Measurements from ENCODE around the gene MYH11. TPM values are rescaled to one million over a fixed set of nuclear protein-coding genes. Genes with fewer than 3 reads are reported as not detected.

MYH11 gene
- polyA plus RNA-seq, 1 donor (not counting 4 experiments of a cell fraction or from before 2014, with no cell fraction given), result not detected

DNA sequence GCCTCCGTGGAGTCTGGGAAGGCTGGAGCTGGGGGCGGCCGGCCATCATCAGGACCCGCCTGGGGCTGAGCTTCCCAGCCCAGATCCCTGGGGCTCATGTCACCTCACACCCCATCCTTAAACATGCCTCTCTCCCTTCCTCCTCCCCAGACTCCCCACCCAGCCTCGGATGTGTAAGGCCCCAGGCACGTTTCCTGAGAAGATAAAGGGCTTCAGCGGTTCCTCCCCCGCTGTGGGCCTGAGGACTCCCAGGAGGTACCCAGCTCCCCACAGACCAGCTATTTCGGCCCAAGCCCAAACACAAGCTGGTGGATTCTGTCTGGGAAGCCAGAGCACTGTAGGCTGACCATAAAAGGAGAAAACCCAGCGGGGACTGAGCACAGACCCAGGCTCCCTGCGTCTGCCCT is 49.2 kb downstream of the MYH11 start:
- Histone ChIP-seq H3K9me3 (ENCODE audit: control insufficient read depth, low read depth, low read length) (no peaks in the 10 kb centered on the region), H3K27me3 (ENCODE audit: control insufficient read depth, extremely low read depth, insufficient read depth, low read length) (peaks cover 17% of the 10 kb centered on the region), H2AFZ (ENCODE audit: control insufficient read depth, low read length) (no peak overlapping the region), H3K9me1 (ENCODE audit: control insufficient read depth, extremely low read depth, insufficient read depth, low read length) (no peaks in the 10 kb centered on the region), H3K4me2 (ENCODE audit: control insufficient read depth, extremely low read depth, insufficient read depth, low read depth, low read length) (no peak overlapping the region), H3K9ac (ENCODE audit: control insufficient read depth, extremely low read depth, insufficient read depth, low read length) (no peak overlapping the region), H3K79me2 (ENCODE audit: control insufficient read depth, insufficient read depth, low read length) (no peaks in the 10 kb centered on the region), H3K36me3 (ENCODE audit: control insufficient read depth in 2 of 2, extremely low read depth in 1 of 2, insufficient read depth in 2 of 2, low read length in 2 of 2) (no peaks in the 10 kb centered on the region), H3K27ac (ENCODE audit: control insufficient read depth, insufficient read depth, low read length) (no peak overlapping the region), H3K4me3 (ENCODE audit: control insufficient read depth in 2 of 3, extremely low read depth in 1 of 3, insufficient read depth in 2 of 3, low read depth in 1 of 3, low read length in 3 of 3) (no peak overlapping the region), H3K4me1 (ENCODE audit: control insufficient read depth, extremely low read depth, insufficient read depth, low read length) (no peaks in the 10 kb centered on the region), H4K20me1 (ENCODE audit: control insufficient read depth, extremely low read depth, insufficient read depth, low read length) (no peaks in the 10 kb centered on the region)
- DNase-seq (ENCODE audit: low read depth, low spot score) (no peak), FAIRE-seq (no peak)
- TF ChIP-seq, protein P1, sequence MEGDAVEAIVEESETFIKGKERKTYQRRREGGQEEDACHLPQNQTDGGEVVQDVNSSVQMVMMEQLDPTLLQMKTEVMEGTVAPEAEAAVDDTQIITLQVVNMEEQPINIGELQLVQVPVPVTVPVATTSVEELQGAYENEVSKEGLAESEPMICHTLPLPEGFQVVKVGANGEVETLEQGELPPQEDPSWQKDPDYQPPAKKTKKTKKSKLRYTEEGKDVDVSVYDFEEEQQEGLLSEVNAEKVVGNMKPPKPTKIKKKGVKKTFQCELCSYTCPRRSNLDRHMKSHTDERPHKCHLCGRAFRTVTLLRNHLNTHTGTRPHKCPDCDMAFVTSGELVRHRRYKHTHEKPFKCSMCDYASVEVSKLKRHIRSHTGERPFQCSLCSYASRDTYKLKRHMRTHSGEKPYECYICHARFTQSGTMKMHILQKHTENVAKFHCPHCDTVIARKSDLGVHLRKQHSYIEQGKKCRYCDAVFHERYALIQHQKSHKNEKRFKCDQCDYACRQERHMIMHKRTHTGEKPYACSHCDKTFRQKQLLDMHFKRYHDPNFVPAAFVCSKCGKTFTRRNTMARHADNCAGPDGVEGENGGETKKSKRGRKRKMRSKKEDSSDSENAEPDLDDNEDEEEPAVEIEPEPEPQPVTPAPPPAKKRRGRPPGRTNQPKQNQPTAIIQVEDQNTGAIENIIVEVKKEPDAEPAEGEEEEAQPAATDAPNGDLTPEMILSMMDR (optimal IDR thresholded peaks at IDR 0.05 in 1 of 3, IDR thresholded peaks at IDR 0.05 in 1 of 3, conservative IDR thresholded peaks at IDR 0.05 in 1 of 3; ENCODE audit: extremely low read depth in 1 of 3, insufficient read depth in 2 of 3, low read length in 3 of 3), result no peak
- no peak for TF ChIP-seq EZH2 (IDR thresholded peaks at IDR 0.05; ENCODE audit: low read length)
- dilution Hi-C loops (cut with MboI; ENCODE audit: extremely low pct_ligation_motif_present, low sequenced_read_pairs), result no loop called here

DNA sequence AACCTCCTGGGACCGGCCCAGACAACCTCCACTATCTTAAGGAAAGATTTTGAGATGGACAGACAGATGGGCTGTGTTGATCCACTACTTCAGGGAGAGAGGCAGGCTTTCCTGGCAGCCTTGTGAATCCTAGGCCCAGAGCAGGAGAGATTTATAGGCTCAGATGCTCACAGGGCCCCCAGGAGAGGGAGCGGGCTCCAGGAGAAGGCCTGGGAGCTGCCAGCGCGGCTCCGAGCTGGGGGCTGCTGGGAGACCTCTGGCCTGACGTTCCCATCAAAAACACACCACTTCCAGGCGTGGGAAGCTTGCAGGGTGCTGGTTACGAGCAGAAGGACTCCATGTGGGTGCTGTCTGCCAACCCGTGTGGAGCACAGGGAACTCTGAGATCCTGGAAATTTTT is 53.2 kb downstream of the MYH11 start:
- no peaks in the 10 kb centered on the region for H3K9me3 ChIP-seq (ENCODE audit: control insufficient read depth, low read depth, low read length)
- dilution Hi-C loops (cut with MboI; ENCODE audit: extremely low pct_ligation_motif_present, low sequenced_read_pairs), result no loop called here
- H3K9me1 ChIP-seq (ENCODE audit: control insufficient read depth, extremely low read depth, insufficient read depth, low read length), result no peaks in the 10 kb centered on the region
- DNase-seq (ENCODE audit: low read depth, low spot score) (no peak), FAIRE-seq (no peak)
- H3K4me1 ChIP-seq (ENCODE audit: control insufficient read depth, extremely low read depth, insufficient read depth, low read length), result no peaks in the 10 kb centered on the region
- H3K79me2 ChIP-seq (ENCODE audit: control insufficient read depth, insufficient read depth, low read length), result no peaks in the 10 kb centered on the region
- no peak overlapping the region for H3K4me2 ChIP-seq (ENCODE audit: control insufficient read depth, extremely low read depth, insufficient read depth, low read depth, low read length)
- H3K27ac ChIP-seq (ENCODE audit: control insufficient read depth, insufficient read depth, low read length), result no peak overlapping the region
- H4K20me1 ChIP-seq (ENCODE audit: control insufficient read depth, extremely low read depth, insufficient read depth, low read length), result no peaks in the 10 kb centered on the region
- no peak overlapping the region for H2AFZ ChIP-seq (ENCODE audit: control insufficient read depth, low read length)
- no peak overlapping the region for H3K4me3 ChIP-seq (ENCODE audit: control insufficient read depth in 2 of 3, extremely low read depth in 1 of 3, insufficient read depth in 2 of 3, low read depth in 1 of 3, low read length in 3 of 3)
- no peak overlapping the region for H3K9ac ChIP-seq (ENCODE audit: control insufficient read depth, extremely low read depth, insufficient read depth, low read length)
- H3K27me3 ChIP-seq (ENCODE audit: control insufficient read depth, extremely low read depth, insufficient read depth, low read length), result no peaks in the 10 kb centered on the region
- TF ChIP-seq, protein P1 (optimal IDR thresholded peaks at IDR 0.05 in 1 of 3, IDR thresholded peaks at IDR 0.05 in 1 of 3, conservative IDR thresholded peaks at IDR 0.05 in 1 of 3; ENCODE audit: extremely low read depth in 1 of 3, insufficient read depth in 2 of 3, low read length in 3 of 3), result no peak
- TF ChIP-seq EZH2 (IDR thresholded peaks at IDR 0.05; ENCODE audit: low read length), result no peak
- no peaks in the 10 kb centered on the region for H3K36me3 ChIP-seq (ENCODE audit: control insufficient read depth in 2 of 2, extremely low read depth in 1 of 2, insufficient read depth in 2 of 2, low read length in 2 of 2)
